Keratinocyte (primary cell): ENCODE measurements around the gene IL3. TPM values are rescaled to one million over a fixed set of nuclear protein-coding genes. Genes with fewer than 3 reads are reported as not detected.

Source experiments
- DNase-seq: peaks from one replicate; pipeline ENCODE4 v3.0.0-alpha.2; 2011; ENCODE audit warnings: low read depth, missing footprints, low spot score
- FAIRE-seq: peaks from 2 replicates; lab custom pipeline; 2011; peaks lifted over from hg19 to GRCh38; lab: Jason Lieb, UNC
- H2AFZ ChIP-seq: 2 replicates; pipeline ENCODE4 v1.6.0; 2012; ENCODE audit warnings: low read length, control low read depth, inconsistent platforms; ENCODE audit not compliant: control insufficient read depth
- H3K27ac ChIP-seq: 2 replicates; pipeline ENCODE4 v1.5.1; 2011; ENCODE audit warnings: low read length; ENCODE audit not compliant: control insufficient read depth, insufficient read depth
- H3K27me3 ChIP-seq: 3 replicates; pipeline ENCODE4 v1.6.0; 2011; ENCODE audit warnings: low read length; ENCODE audit not compliant: control insufficient read depth, insufficient read depth; ENCODE audit errors: extremely low read depth
- H3K36me3 ChIP-seq, 2 experiments: 2 replicates in 1 of 2; 3 replicates in 1 of 2; pipeline ENCODE4 v1.5.1; 2011; ENCODE audit warnings: low read length in 2 of 2, mild to moderate bottlenecking in 1 of 2; ENCODE audit not compliant: control insufficient read depth in 2 of 2, insufficient read depth in 2 of 2; ENCODE audit errors: extremely low read depth in 1 of 2
- H3K4me1 ChIP-seq: 3 replicates; pipeline ENCODE4 v1.5.1; 2011; ENCODE audit warnings: low read length; ENCODE audit not compliant: control insufficient read depth, insufficient read depth; ENCODE audit errors: extremely low read depth
- H3K4me2 ChIP-seq: 3 replicates; pipeline ENCODE4 v1.6.0; 2011; ENCODE audit warnings: low read depth, low read length; ENCODE audit not compliant: control insufficient read depth, insufficient read depth; ENCODE audit errors: extremely low read depth
- H3K4me3 ChIP-seq, 3 experiments: fragments of 200-600 bp in 1 of 3; sonication (generic) in 1 of 3; 2 replicates in 2 of 3; 3 replicates in 1 of 3; pipeline ENCODE4 v1.5.1; 2011 to 2016; ENCODE audit warnings: low read length in 3 of 3, mild to moderate bottlenecking in 3 of 3, control low read depth in 2 of 3, inconsistent platforms in 1 of 3, low read depth in 1 of 3, mixed read lengths in 1 of 3, mixed run types in 1 of 3, moderate library complexity in 1 of 3; ENCODE audit not compliant: control insufficient read depth in 2 of 3, insufficient read depth in 2 of 3; ENCODE audit errors: extremely low read depth in 1 of 3
- H3K79me2 ChIP-seq: 2 replicates; pipeline ENCODE4 v1.6.0; 2012; ENCODE audit warnings: low read length; ENCODE audit not compliant: control insufficient read depth, insufficient read depth
- H3K9ac ChIP-seq: 3 replicates; pipeline ENCODE4 v1.6.0; 2011; ENCODE audit warnings: low read length; ENCODE audit not compliant: control insufficient read depth, insufficient read depth; ENCODE audit errors: extremely low read depth
- H3K9me1 ChIP-seq: 3 replicates; pipeline ENCODE4 v1.6.0; 2011; ENCODE audit warnings: low read length; ENCODE audit not compliant: control insufficient read depth, insufficient read depth; ENCODE audit errors: extremely low read depth
- H3K9me3 ChIP-seq: 2 replicates; pipeline ENCODE4 v1.5.1; 2012; ENCODE audit warnings: low read depth, low read length; ENCODE audit not compliant: control insufficient read depth
- H4K20me1 ChIP-seq: 3 replicates; pipeline ENCODE4 v1.6.0; 2011; ENCODE audit warnings: low read length; ENCODE audit not compliant: control insufficient read depth, insufficient read depth; ENCODE audit errors: extremely low read depth
- EZH2 ChIP-seq: IDR thresholded peaks from one replicate; pipeline ENCODE4 v1.6.1; 2012; ENCODE audit warnings: inconsistent platforms, mild to moderate bottlenecking, low read length, moderate library complexity
- dilution Hi-C: fragments of 300-500 bp; cut with MboI; formaldehyde crosslinking; loops from one replicate; pipeline ENCODE4 v1.7.0; 2020; ENCODE audit warnings: low sequenced_read_pairs; ENCODE audit not compliant: extremely low pct_ligation_motif_present
- polyA plus RNA-seq, 5 experiments: library from polyadenylated mRNA; depleted of rRNA in 3 of 5; stranded (reverse) in 3 of 5; stranded (forward) in 1 of 5; unstranded in 1 of 5; fragments of >200 nt; gene quantifications; 1 replicate in 1 of 5; 2 replicates in 3 of 5; 3 replicates in 1 of 5; pipeline versions ENCODE4 v1.2.1 to v1.2.3, GENCODE V29; 2011 to 2012; ENCODE audit warnings: missing spikeins in 2 of 5, low read depth in 1 of 5, low replicate concordance in 1 of 5
- TF ChIP-seq, protein P1 (sequence below), 3 experiments: IDR thresholded peaks in 1 of 3; conservative IDR thresholded peaks in 1 of 3; optimal IDR thresholded peaks in 1 of 3; 2 replicates in 2 of 3; 3 replicates in 1 of 3; pipeline versions ENCODE3 to v1.5.1; 2011; ENCODE audit warnings: low read length in 3 of 3, mild to moderate bottlenecking in 3 of 3, moderate library complexity in 2 of 3, control low read depth in 1 of 3, inconsistent platforms in 1 of 3; ENCODE audit not compliant: insufficient read depth in 2 of 3; ENCODE audit errors: extremely low read depth in 1 of 3

IL3 gene
- polyA plus RNA-seq, 1 donor (not counting 4 experiments of a cell fraction or from before 2014, with no cell fraction given): not detected

DNA sequence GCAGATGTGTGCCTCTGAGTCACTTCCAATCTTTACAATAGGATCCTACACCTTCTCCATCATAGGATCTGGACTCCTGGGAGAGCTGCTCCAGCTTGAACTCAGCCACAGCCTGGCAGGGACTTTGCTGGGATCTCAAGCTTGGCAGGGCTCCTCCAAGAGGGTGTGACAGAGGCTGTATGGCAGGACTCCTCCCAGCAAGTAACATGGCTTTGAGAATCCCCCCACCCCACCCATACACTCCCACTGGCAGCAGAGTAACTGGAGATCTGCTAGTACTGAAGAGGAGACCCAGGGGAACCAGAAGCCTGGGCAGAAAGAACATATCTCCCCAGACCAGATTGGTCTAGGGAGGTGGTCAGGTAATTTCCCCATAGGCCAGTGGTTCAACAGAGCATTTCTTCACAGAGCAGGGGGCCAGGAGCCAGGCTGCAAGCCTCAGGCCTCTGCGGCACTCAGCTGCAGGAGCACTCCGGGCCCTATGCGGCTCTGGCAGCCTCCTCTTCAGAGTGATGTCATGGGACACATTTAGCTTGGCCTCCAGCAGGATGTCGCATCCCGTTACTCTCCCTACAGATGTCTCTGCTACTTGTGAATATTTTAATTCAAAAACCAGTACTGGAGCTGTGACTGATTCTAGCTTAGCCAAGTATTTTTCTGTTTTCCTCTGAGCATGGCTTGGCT is 47.3 kb upstream of the IL3 start:
- Histone ChIP-seq H2AFZ (no peak overlapping the region), H3K9me1 (no peaks in the 10 kb centered on the region), H3K79me2 (no peaks in the 10 kb centered on the region), H3K4me2 (no peak overlapping the region), H3K4me3 (no peak overlapping the region), H3K27ac (no peak overlapping the region), H3K36me3 (no peaks in the 10 kb centered on the region), H3K9ac (no peak overlapping the region), H3K27me3 (peaks cover 27% of the 10 kb centered on the region), H3K9me3 (no peaks in the 10 kb centered on the region), H3K4me1 (peaks cover 22% of the 10 kb centered on the region), H4K20me1 (no peaks in the 10 kb centered on the region)
- FAIRE-seq (peak; percentile 43), DNase-seq (no peak)
- TF ChIP-seq, protein P1, sequence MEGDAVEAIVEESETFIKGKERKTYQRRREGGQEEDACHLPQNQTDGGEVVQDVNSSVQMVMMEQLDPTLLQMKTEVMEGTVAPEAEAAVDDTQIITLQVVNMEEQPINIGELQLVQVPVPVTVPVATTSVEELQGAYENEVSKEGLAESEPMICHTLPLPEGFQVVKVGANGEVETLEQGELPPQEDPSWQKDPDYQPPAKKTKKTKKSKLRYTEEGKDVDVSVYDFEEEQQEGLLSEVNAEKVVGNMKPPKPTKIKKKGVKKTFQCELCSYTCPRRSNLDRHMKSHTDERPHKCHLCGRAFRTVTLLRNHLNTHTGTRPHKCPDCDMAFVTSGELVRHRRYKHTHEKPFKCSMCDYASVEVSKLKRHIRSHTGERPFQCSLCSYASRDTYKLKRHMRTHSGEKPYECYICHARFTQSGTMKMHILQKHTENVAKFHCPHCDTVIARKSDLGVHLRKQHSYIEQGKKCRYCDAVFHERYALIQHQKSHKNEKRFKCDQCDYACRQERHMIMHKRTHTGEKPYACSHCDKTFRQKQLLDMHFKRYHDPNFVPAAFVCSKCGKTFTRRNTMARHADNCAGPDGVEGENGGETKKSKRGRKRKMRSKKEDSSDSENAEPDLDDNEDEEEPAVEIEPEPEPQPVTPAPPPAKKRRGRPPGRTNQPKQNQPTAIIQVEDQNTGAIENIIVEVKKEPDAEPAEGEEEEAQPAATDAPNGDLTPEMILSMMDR (optimal IDR thresholded peaks at IDR 0.05 in 1 of 3, IDR thresholded peaks at IDR 0.05 in 1 of 3, conservative IDR thresholded peaks at IDR 0.05 in 1 of 3; ENCODE audit: extremely low read depth in 1 of 3, insufficient read depth in 2 of 3, low read length in 3 of 3): no peak
- no peak for TF ChIP-seq EZH2
- dilution Hi-C loops: no loop called here

DNA sequence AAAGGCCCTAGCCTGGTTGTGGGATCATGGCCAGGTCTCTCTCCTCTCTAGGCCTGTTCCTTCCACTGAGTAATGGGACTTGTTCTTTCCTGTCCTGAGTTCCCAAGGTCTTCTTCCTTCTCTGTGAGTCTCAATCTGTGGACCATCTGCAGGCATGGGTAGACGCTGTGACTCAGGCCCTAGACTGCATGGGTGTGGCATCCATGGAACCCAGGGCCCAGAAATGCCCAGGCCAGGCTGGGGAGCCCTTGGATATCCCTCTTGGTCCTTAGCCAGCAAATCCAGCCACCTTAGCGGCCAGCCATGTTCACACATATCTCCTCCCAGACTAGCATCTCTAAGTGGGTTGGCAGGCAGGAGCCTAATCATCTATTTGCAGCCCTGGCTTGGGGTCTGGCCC is 46.7 kb upstream of the IL3 start:
- no peaks in the 10 kb centered on the region for H3K9me3 ChIP-seq
- no peak overlapping the region for H3K4me3 ChIP-seq
- H3K79me2 ChIP-seq: no peaks in the 10 kb centered on the region
- H3K4me2 ChIP-seq: no peak overlapping the region
- no peaks in the 10 kb centered on the region for H3K36me3 ChIP-seq
- dilution Hi-C loops: no loop called here
- H4K20me1 ChIP-seq: no peaks in the 10 kb centered on the region
- no peak overlapping the region for H2AFZ ChIP-seq
- no peaks in the 10 kb centered on the region for H3K9me1 ChIP-seq
- no peak overlapping the region for H3K9ac ChIP-seq
- H3K27ac ChIP-seq: no peak overlapping the region
- no peak for FAIRE-seq
- TF ChIP-seq, protein P1 (optimal IDR thresholded peaks at IDR 0.05 in 1 of 3, IDR thresholded peaks at IDR 0.05 in 1 of 3, conservative IDR thresholded peaks at IDR 0.05 in 1 of 3; ENCODE audit: extremely low read depth in 1 of 3, insufficient read depth in 2 of 3, low read length in 3 of 3): no peak
- TF ChIP-seq EZH2: no peak
- peaks cover 16% of the 10 kb centered on the region for H3K4me1 ChIP-seq
- no peak for DNase-seq
- H3K27me3 ChIP-seq: peaks cover 29% of the 10 kb centered on the region
